Right atrium auricular region (tissue), 2 donors: ENCODE measurements around the gene TMEM185A. TPM values are rescaled to one million over a fixed set of nuclear protein-coding genes. Genes with fewer than 3 reads are reported as not detected.

Experiments used
- DNase-seq: peaks from one replicate; pipeline ENCODE4 v3.0.0-alpha.2; 2019; ENCODE audit warnings: low spot score
- H3K27ac ChIP-seq, 2 donors: fragments of 200-600 bp; sonication (generic); 1 replicate in 1 of 2; 2 replicates in 1 of 2; pipeline ENCODE4 v1.5.1; 2016 to 2019
- H3K27me3 ChIP-seq, 2 donors: fragments of 200-600 bp; sonication (generic); one replicate each; pipeline versions ENCODE4 v1.5.1 to v1.6.0; 2017 to 2019
- H3K36me3 ChIP-seq: fragments of 200-600 bp; sonication (generic); one replicate; pipeline ENCODE4 v1.5.1; 2016
- H3K4me1 ChIP-seq, 2 donors: fragments of 200-600 bp; sonication (generic); one replicate each; pipeline versions ENCODE4 v1.5.1 to v1.6.0; 2017 to 2019
- H3K4me3 ChIP-seq, 2 donors: fragments of 200-600 bp; sonication (generic); 1 replicate in 1 of 2; 2 replicates in 1 of 2; pipeline ENCODE4 v1.5.1; 2017 to 2019; ENCODE audit warnings: mild to moderate bottlenecking in 1 of 2, moderate library complexity in 1 of 2
- H3K9me3 ChIP-seq, 2 donors: fragments of 200-600 bp; sonication (generic); one replicate each; pipeline ENCODE4 v1.5.1; 2019
- CTCF ChIP-seq, 2 donors: fragments of 200-600 bp; sonication (generic); IDR thresholded peaks; one replicate each; pipeline ENCODE4 v1.5.1; 2019; ENCODE audit warnings: antibody characterized with exemption in 2 of 2
- total RNA-seq, 2 donors: library from RNA; depleted of rRNA; stranded (reverse); fragments of >200 nt; gene quantifications; one replicate each; pipeline ENCODE4 v1.1.0, GENCODE V29; 2016

The TMEM185A gene
- total RNA-seq, 2 donors from 2014 or later = 37.0 to 37.2 TPM

GRCh38 chrX:149639568-149639967 is 8.0 kb upstream of the TMEM185A start:
- Histone ChIP-seq H3K9me3 (no peaks in the 10 kb centered on the region), H3K4me1 (no peaks in the 10 kb centered on the region)
- no peak for DNase-seq

GRCh38 chrX:149638860-149639259 is 7.3 kb upstream of the TMEM185A start:
- H3K27ac ChIP-seq = no peak overlapping the region
- TF ChIP-seq CTCF (IDR thresholded peaks at IDR 0.05) = no peak
- H3K4me3 ChIP-seq = no peak overlapping the region
- H3K9me3 ChIP-seq = no peaks in the 10 kb centered on the region
- H3K4me1 ChIP-seq = no peaks in the 10 kb centered on the region
- no peak for DNase-seq
- no peaks in the 10 kb centered on the region for H3K27me3 ChIP-seq
- no peaks in the 10 kb centered on the region for H3K36me3 ChIP-seq

More at GRCh38 chrX:149639568-149639967, 8.0 kb upstream of the TMEM185A start:
- Histone ChIP-seq H3K36me3 (no peaks in the 10 kb centered on the region), H3K27ac (no peak overlapping the region), H3K4me3 (no peak overlapping the region), H3K27me3 (no peaks in the 10 kb centered on the region)
- no peak for TF ChIP-seq CTCF (IDR thresholded peaks at IDR 0.05)

- no peaks in the 10 kb centered on the region for H3K9me3 ChIP-seq
- no peaks in the 10 kb centered on the region for H3K36me3 ChIP-seq
- no peak overlapping the region for H3K4me3 ChIP-seq
- no peak for TF ChIP-seq CTCF (IDR thresholded peaks at IDR 0.05)
- peaks cover 0 to 17% of the 10 kb centered on the region in 2 donors for H3K4me1 ChIP-seq
- no peak for DNase-seq
- H3K27ac ChIP-seq = no peak overlapping the region
- H3K27me3 ChIP-seq = no peaks in the 10 kb centered on the region
Measured at GRCh38 chrX:149633511-149633910, 1.9 kb upstream of the TMEM185A start.

- TF ChIP-seq CTCF (IDR thresholded peaks at IDR 0.05) = no peak
- no peak for DNase-seq
- H3K4me3 ChIP-seq = peak overlapping the region; percentile 75 to 77
- no peaks in the 10 kb centered on the region for H3K36me3 ChIP-seq
- H3K4me1 ChIP-seq = peaks cover 0 to 21% of the 10 kb centered on the region in 2 donors
- peak overlapping the region; percentile 74 to 75 for H3K27ac ChIP-seq
- no peaks in the 10 kb centered on the region for H3K9me3 ChIP-seq
- no peaks in the 10 kb centered on the region for H3K27me3 ChIP-seq
Measured at GRCh38 chrX:149630681-149631233, 835 bp downstream of the TMEM185A start.

- H3K9me3 ChIP-seq = no peaks in the 10 kb centered on the region
- DNase-seq = no peak
- H3K27me3 ChIP-seq = no peaks in the 10 kb centered on the region
- no peaks in the 10 kb centered on the region for H3K36me3 ChIP-seq
- peak overlapping the region; percentile 75 to 77 for H3K4me3 ChIP-seq
- H3K27ac ChIP-seq = peak overlapping the region; percentile 74 to 75
- peaks cover 0 to 21% of the 10 kb centered on the region in 2 donors for H3K4me1 ChIP-seq
- TF ChIP-seq CTCF (IDR thresholded peaks at IDR 0.05) = no peak
Measured at GRCh38 chrX:149629730-149630387, 1.7 kb downstream of the TMEM185A start.
